Endodermal cell (in vitro differentiated cells): ENCODE measurements around the gene OASL. TPM values are rescaled to one million over a fixed set of nuclear protein-coding genes. Genes with fewer than 3 reads are reported as not detected.

Source experiments
- DNase-seq: peaks from one replicate; pipeline ENCODE4 v3.0.0-alpha.2; 2017
- H3K27ac ChIP-seq: 2 replicates; pipeline ENCODE4 v1.5.1; 2013; ENCODE audit warnings: mild to moderate bottlenecking, low read depth, low read length, moderate library complexity
- H3K27me3 ChIP-seq: 2 replicates; pipeline ENCODE4 v1.6.1; 2013; ENCODE audit warnings: mild to moderate bottlenecking, low read length, moderate library complexity; ENCODE audit not compliant: insufficient read depth, control insufficient read depth, poor library complexity, severe bottlenecking
- H3K36me3 ChIP-seq: 2 replicates; pipeline ENCODE4 v1.7.0; 2013; ENCODE audit warnings: mild to moderate bottlenecking, low read length, moderate library complexity; ENCODE audit not compliant: control insufficient read depth, insufficient read depth
- H3K4me1 ChIP-seq: one replicate; pipeline ENCODE4 v1.7.0; 2013; ENCODE audit warnings: low read length; ENCODE audit not compliant: control insufficient read depth, insufficient read depth
- H3K4me3 ChIP-seq: 2 replicates; pipeline ENCODE4 v1.5.1; 2013; ENCODE audit warnings: mild to moderate bottlenecking, low read length, moderate library complexity
- H3K9ac ChIP-seq: 2 replicates; pipeline ENCODE4 v1.6.1; 2013; ENCODE audit warnings: mild to moderate bottlenecking, low read length, moderate library complexity; ENCODE audit not compliant: poor library complexity, severe bottlenecking; ENCODE audit errors: extremely low read depth
- H3K9me3 ChIP-seq: 2 replicates; pipeline ENCODE4 v1.6.1; 2013; ENCODE audit warnings: mild to moderate bottlenecking, low read length, moderate library complexity; ENCODE audit not compliant: control insufficient read depth
- H3K27ac Mint-ChIP-seq: 2 replicates; pipeline ENCODE4 v1.8.0; 2020; ENCODE audit warnings: mixed read lengths
- H3K27me3 Mint-ChIP-seq: 2 replicates; pipeline ENCODE4 v1.8.0; 2021; ENCODE audit warnings: mild to moderate bottlenecking, mixed read lengths; ENCODE audit not compliant: insufficient read depth
- H3K36me3 Mint-ChIP-seq: 2 replicates; pipeline ENCODE4 v1.8.0; 2020; ENCODE audit warnings: low read depth, mixed read lengths
- H3K4me1 Mint-ChIP-seq: 2 replicates; pipeline ENCODE4 v1.8.0; 2020; ENCODE audit warnings: mixed read lengths
- H3K4me3 Mint-ChIP-seq: 2 replicates; pipeline ENCODE4 v1.8.0; 2020; ENCODE audit warnings: mild to moderate bottlenecking, moderate library complexity, mixed read lengths
- H3K9me3 Mint-ChIP-seq: 2 replicates; pipeline ENCODE4 v1.8.0; 2020; ENCODE audit warnings: mild to moderate bottlenecking, mixed read lengths
- CTCF ChIP-seq: fragments of 200-600 bp; sonication (generic); conservative IDR thresholded peaks from 2 replicates; pipeline ENCODE4 v1.5.0; 2021; ENCODE audit warnings: antibody characterized with exemption, mild to moderate bottlenecking
- whole genome bisulfite sequencing, 2 experiments: methylation state at CpG; one replicate each; pipeline versions ENCODE4 v1.1.5 to v1.1.7; 2013; ENCODE audit warnings: missing lambda C conversion rate in 2 of 2, mixed read lengths in 1 of 2; ENCODE audit not compliant: insufficient coverage in 1 of 2, insufficient read length in 1 of 2; 5-methylcytosine and 5-hydroxymethylcytosine counted together
- total RNA-seq, 2 donors: library from RNA; stranded (reverse); fragmentation: NEBNext Ultra II Directional in 1 of 2; extraction: Animal tissue kit (Norgen Biotek cat#: 25700) in 1 of 2; gene quantifications; 2 replicates in 1 of 2; 3 replicates in 1 of 2; pipeline ENCODE4 v1.2.1, GENCODE V29; 2021

Gene OASL
- total RNA-seq, 2 donors from 2014 or later: not detected

- no peak overlapping the region for H3K27ac Mint-ChIP-seq
- WGBS, 2 experiments: 83 to 93% methylated on average over 1 of the region's 1 CpG
Measured at GRCh38 chr12:120992989-120993388, 46.1 kb downstream of the OASL start.

GRCh38 chr12:120991965-120992364 lies 47.1 kb downstream of the OASL start:
- DNase-seq: no peak
- H3K36me3 ChIP-seq: no peaks in the 10 kb centered on the region

More at GRCh38 chr12:120992989-120993388, 46.1 kb downstream of the OASL start:
- no peak for DNase-seq
- no peak overlapping the region for H3K9ac ChIP-seq
- H3K27me3 Mint-ChIP-seq: peaks cover 16% of the 10 kb centered on the region
- H3K36me3 Mint-ChIP-seq: no peaks in the 10 kb centered on the region
- no peaks in the 10 kb centered on the region for H3K4me1 ChIP-seq
- peaks cover 7% of the 10 kb centered on the region for H3K27me3 ChIP-seq
- H3K9me3 ChIP-seq: no peaks in the 10 kb centered on the region
- TF ChIP-seq CTCF: no peak
- H3K4me1 Mint-ChIP-seq: no peaks in the 10 kb centered on the region
- no peaks in the 10 kb centered on the region for H3K36me3 ChIP-seq
- H3K9me3 Mint-ChIP-seq: no peaks in the 10 kb centered on the region
- no peak overlapping the region for H3K4me3 Mint-ChIP-seq
- no peak overlapping the region for H3K4me3 ChIP-seq
- H3K27ac ChIP-seq: no peak overlapping the region

GRCh38 chr12:120990487-120991055 lies 48.5 kb downstream of the OASL start:
- no peak for TF ChIP-seq CTCF
- H3K9me3 Mint-ChIP-seq: no peaks in the 10 kb centered on the region
- no peaks in the 10 kb centered on the region for H3K36me3 ChIP-seq
- peaks cover 14% of the 10 kb centered on the region for H3K27me3 Mint-ChIP-seq
- no peak overlapping the region for H3K9ac ChIP-seq
- 90 to 100% methylated on average over 2 of the region's 2 CpGs for WGBS, 2 experiments
- no peaks in the 10 kb centered on the region for H3K36me3 Mint-ChIP-seq
- H3K4me1 ChIP-seq: no peaks in the 10 kb centered on the region
- DNase-seq: no peak
- peaks cover 2% of the 10 kb centered on the region for H3K4me1 Mint-ChIP-seq
- H3K4me3 Mint-ChIP-seq: no peak overlapping the region
- no peak overlapping the region for H3K27ac ChIP-seq
- no peak overlapping the region for H3K4me3 ChIP-seq
- H3K27me3 ChIP-seq: peaks cover 7% of the 10 kb centered on the region
- H3K9me3 ChIP-seq: no peaks in the 10 kb centered on the region
- no peak overlapping the region for H3K27ac Mint-ChIP-seq

More at GRCh38 chr12:120991965-120992364, 47.1 kb downstream of the OASL start:
- H3K27me3 Mint-ChIP-seq: peaks cover 14% of the 10 kb centered on the region
- H3K4me1 Mint-ChIP-seq: no peaks in the 10 kb centered on the region
- H3K9ac ChIP-seq: no peak overlapping the region
- TF ChIP-seq CTCF: no peak
- no peak overlapping the region for H3K4me3 ChIP-seq
- H3K36me3 Mint-ChIP-seq: no peaks in the 10 kb centered on the region
- no peaks in the 10 kb centered on the region for H3K9me3 ChIP-seq
- H3K9me3 Mint-ChIP-seq: no peaks in the 10 kb centered on the region
- H3K27ac ChIP-seq: no peak overlapping the region
- H3K4me3 Mint-ChIP-seq: no peak overlapping the region
- no peaks in the 10 kb centered on the region for H3K4me1 ChIP-seq
- H3K27ac Mint-ChIP-seq: no peak overlapping the region
- H3K27me3 ChIP-seq: peaks cover 7% of the 10 kb centered on the region
